Measurements from ENCODE around the gene TAF15.

The TAF15 gene

DNA sequence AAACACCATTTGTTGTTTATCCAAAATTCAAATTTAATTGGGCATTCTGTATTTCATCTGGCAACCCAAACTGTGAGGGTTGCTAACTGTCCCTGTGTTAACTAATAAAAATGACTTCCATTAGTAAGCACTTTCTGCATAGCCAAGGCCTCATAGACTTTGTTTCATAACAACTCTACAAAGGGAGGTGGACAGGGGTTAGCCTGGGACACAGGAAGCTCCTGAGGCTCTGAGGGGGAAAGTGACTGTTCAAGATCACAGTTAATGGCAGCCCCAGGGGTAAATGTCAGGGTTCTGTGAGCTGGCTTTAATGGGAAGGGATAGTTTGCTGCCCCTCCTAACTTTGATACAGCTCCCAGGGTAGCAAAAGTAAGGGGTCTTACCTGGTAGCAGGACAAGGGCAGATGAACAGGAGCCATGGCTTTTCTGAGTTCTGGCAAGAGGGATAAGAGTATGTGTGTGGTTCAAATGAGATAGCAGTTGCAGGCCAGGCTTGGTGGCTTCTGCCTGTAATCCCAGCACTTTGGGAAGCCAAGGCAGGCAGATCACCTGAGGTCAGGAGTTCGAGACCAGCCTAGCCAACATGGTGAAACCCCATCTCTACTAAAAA lies 57.2 kb downstream of the TAF15 start:
- Histone ChIP-seq H3K4me3 (ENCODE audit: low read depth, low read length) (no peak overlapping the region), H3K9me3 (ENCODE audit: control insufficient read depth, insufficient read depth, low read length) (no peaks in the 10 kb centered on the region), H3K9ac (ENCODE audit: low read depth, low read length) (no peak overlapping the region), H3K27me3 (ENCODE audit: control insufficient read depth, insufficient read depth, low read length) (no peaks in the 10 kb centered on the region), H3K36me3 (ENCODE audit: control insufficient read depth, insufficient read depth, low read length) (no peaks in the 10 kb centered on the region), H3K4me1 (ENCODE audit: control insufficient read depth, insufficient read depth, low read length) (no peaks in the 10 kb centered on the region)

DNA sequence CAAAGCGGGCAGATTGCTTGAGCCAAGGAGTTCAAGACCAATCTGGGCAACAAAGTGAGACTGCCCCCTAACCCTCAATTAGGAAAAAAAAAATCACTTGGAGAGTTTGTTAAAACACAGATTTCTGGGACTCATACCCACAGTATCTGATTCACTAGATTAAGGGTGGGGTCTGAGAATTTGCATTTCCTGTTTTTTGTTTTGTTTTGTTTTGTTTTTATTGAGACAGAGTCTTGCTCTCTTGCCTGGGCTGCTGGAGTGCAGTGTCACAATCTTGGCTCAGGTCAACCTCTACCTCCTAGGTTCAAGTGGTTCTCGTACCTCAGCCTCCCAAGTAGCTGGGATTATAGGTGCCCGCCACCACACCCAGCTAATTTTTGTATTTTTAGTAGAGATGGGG lies 58.3 kb downstream of the TAF15 start:
- Histone ChIP-seq H3K27me3 (ENCODE audit: control insufficient read depth, insufficient read depth, low read length) (no peaks in the 10 kb centered on the region), H3K9ac (ENCODE audit: low read depth, low read length) (no peak overlapping the region), H3K36me3 (ENCODE audit: control insufficient read depth, insufficient read depth, low read length) (no peaks in the 10 kb centered on the region), H3K9me3 (ENCODE audit: control insufficient read depth, insufficient read depth, low read length) (no peaks in the 10 kb centered on the region), H3K4me1 (ENCODE audit: control insufficient read depth, insufficient read depth, low read length) (no peaks in the 10 kb centered on the region), H3K4me3 (ENCODE audit: low read depth, low read length) (no peak overlapping the region)

DNA sequence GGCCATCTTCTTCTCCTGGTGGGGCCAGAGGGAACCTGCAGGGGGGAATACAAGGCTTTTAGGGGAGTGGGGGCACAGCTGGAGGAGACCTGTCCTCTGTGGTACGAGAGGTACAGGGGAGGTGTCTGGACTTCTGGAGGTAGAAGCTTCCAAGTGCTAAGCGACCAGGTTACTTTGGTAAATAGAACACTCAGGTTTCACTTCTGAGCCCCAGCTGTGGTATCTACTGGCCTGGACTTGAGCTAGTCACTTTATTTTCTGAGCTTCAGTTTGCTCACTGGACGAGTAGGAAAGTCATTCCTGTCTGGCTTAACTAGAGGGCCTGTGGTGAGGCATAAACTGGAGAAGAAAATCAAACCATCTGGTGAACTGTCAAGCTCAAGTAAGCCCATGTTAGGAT lies 59.5 kb downstream of the TAF15 start, which contains the start of gene HEATR9:
TSS of gene HEATR9 (minus strand) at position 155 of the 400 bp plus-strand sequence. CDS start at position 6, 149 bp downstream.
- Histone ChIP-seq H3K9ac (ENCODE audit: low read depth, low read length) (no peak within 1 kb of the TSS), H3K36me3 (ENCODE audit: control insufficient read depth, insufficient read depth, low read length) (no peaks in the 10 kb centered on the region), H3K4me1 (ENCODE audit: control insufficient read depth, insufficient read depth, low read length) (no peaks in the 10 kb centered on the region), H3K4me3 (ENCODE audit: low read depth, low read length) (no peak within 1 kb of the TSS), H3K27me3 (ENCODE audit: control insufficient read depth, insufficient read depth, low read length) (no peaks in the 10 kb centered on the region), H3K9me3 (ENCODE audit: control insufficient read depth, insufficient read depth, low read length) (no peaks in the 10 kb centered on the region)

DNA sequence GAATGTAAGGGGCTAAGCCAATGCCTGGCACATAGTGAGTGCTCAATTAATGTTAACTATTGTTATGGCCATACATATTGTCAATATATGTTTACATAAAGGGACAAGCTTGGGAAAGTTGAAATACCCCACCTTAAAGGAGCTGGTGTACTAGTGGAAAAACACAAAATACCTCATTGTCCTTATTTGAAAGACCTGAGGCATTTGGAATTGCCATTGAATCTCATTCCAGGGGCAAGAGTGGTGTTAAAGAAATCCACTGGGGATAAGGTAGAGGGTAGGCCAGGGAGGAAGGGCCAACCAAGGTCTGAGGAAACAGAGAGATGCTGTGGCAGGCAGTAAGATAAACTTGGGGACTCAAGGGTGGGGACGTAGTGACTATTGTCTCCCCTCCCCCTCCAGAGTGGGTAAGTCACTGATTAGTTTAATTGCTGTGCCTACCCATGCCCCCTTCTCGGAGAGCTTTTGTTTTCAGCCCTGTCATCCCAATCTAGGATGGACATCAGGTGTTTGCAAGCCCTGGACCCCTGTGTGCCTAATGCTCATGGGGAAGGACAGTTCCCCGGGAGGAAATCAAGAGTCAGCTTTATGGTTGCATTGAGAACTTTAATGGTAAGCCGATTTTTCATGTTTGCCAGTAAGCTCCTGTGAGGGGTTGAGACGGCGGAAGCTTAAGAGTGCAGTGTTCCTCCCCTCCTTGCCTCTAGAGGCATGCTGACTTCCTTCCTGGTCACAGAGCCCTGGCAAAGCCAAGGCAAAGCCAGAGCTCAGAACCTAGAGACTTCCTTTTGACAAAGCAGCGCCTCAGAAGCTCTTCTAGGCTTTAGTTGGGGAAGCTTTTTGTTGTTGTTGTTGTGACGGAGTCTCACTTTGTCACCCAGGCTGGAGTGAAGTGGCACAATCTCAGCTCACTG lies 61.9 kb downstream of the TAF15 start:
- Histone ChIP-seq H3K4me3 (ENCODE audit: low read depth, low read length) (no peak overlapping the region), H3K27me3 (ENCODE audit: control insufficient read depth, insufficient read depth, low read length) (no peaks in the 10 kb centered on the region), H3K9ac (ENCODE audit: low read depth, low read length) (no peak overlapping the region), H3K4me1 (ENCODE audit: control insufficient read depth, insufficient read depth, low read length) (no peaks in the 10 kb centered on the region), H3K36me3 (ENCODE audit: control insufficient read depth, insufficient read depth, low read length) (no peaks in the 10 kb centered on the region), H3K9me3 (ENCODE audit: control insufficient read depth, insufficient read depth, low read length) (no peaks in the 10 kb centered on the region)

DNA sequence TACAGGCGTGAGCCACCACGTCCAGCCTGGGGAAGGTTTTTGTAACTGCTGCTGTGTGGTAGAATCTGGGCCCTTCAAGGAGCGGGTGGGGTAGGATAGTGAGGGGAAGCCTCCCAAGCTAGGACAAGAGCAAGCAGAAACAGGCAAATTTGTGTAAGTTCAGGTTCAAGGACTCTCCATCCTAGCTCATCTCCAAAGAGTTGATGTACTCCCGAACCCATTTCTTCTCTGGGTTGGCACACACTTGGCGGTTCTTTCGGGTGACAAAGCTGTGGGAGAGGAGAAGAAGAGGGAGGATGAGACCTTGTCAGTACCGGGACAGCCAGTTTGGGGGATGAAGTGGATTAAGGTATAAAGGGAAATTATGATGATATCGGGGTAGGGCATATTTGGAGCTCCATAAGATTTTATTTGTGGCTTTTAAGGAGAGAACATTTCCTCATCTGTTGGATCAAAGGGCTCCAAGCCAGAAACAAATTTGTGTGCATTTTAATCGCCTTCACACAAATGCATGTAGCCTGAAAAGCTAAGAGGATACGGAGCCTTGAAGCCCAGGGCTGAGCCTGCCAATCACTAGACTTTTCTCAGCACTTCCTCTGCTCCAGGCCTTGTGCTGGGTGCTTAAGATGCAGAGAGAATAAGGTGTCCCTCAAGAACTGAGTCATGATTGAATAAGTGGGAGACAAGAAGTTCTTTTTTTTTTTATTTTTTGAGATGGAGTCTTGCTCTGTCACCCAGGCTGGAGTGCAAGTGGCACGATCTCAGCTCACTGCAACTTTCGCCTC lies 63.1 kb downstream of the TAF15 start:
- no peak overlapping the region for H3K4me3 ChIP-seq (ENCODE audit: low read depth, low read length)
- no peaks in the 10 kb centered on the region for H3K4me1 ChIP-seq (ENCODE audit: control insufficient read depth, insufficient read depth, low read length)
- no peaks in the 10 kb centered on the region for H3K27me3 ChIP-seq (ENCODE audit: control insufficient read depth, insufficient read depth, low read length)
- no peak overlapping the region for H3K9ac ChIP-seq (ENCODE audit: low read depth, low read length)
- H3K36me3 ChIP-seq (ENCODE audit: control insufficient read depth, insufficient read depth, low read length) = no peaks in the 10 kb centered on the region
- no peaks in the 10 kb centered on the region for H3K9me3 ChIP-seq (ENCODE audit: control insufficient read depth, insufficient read depth, low read length)

DNA sequence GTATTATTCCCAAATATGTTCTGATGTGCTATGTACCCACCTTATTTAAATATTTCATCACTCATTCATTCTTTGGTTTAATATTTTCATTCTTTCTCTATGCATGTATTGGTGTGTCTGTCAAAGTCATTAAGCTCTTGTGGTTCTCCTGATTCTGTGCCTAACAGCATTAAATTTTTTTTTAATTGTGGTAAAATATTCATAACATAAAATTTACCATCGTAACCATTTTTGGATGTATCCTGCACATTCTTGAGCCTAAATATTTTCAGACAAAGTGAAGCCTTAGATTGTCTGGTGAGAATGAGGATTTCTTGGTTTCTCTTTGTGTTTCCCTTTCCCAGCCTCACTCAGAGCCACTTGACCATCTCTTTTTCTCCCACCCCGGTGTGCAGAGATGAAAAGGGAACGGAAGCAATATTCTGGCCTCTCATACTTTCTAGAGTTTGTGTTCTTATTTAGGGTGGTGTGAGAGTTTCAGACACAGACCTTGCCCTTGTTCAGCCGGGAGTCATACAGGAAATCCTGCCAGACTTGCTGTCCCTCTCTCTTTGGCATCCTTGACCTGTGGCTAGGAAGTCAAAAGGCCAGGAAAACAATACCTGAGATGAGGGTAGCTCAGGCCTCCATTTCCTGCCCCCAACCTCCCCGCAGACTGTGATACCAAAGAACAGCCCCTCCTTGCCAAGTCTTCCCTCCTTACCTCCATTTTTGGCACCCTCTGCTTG lies 66.0 kb downstream of the TAF15 start:
- Histone ChIP-seq H3K9ac (ENCODE audit: low read depth, low read length) (no peak overlapping the region), H3K4me1 (ENCODE audit: control insufficient read depth, insufficient read depth, low read length) (no peaks in the 10 kb centered on the region)

DNA sequence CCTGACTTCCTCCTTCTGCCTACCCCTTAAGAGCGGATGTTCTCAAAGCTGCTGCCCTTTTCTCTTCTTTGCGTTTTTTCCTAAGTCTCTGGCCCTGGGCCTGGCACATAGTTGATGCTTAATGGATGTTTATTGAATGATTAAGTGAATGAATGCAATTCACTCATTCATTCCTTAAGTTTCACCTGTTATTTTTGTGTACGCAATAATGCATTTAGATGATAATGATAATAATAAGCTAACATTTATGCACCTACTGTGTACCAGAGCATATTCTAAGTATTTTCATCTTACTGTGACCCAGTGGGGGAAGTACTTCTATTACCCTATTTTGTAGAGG lies 66.5 kb downstream of the TAF15 start:
- H3K4me1 ChIP-seq (ENCODE audit: control insufficient read depth, insufficient read depth, low read length) = no peaks in the 10 kb centered on the region
- no peak overlapping the region for H3K9ac ChIP-seq (ENCODE audit: low read depth, low read length)
- no peaks in the 10 kb centered on the region for H3K9me3 ChIP-seq (ENCODE audit: control insufficient read depth, insufficient read depth, low read length)
- no peak overlapping the region for H3K4me3 ChIP-seq (ENCODE audit: low read depth, low read length)
- H3K36me3 ChIP-seq (ENCODE audit: control insufficient read depth, insufficient read depth, low read length) = no peaks in the 10 kb centered on the region
- no peaks in the 10 kb centered on the region for H3K27me3 ChIP-seq (ENCODE audit: control insufficient read depth, insufficient read depth, low read length)

More for the DNA sequence above, 66.0 kb downstream of the TAF15 start:
- no peaks in the 10 kb centered on the region for H3K27me3 ChIP-seq (ENCODE audit: control insufficient read depth, insufficient read depth, low read length)
- no peaks in the 10 kb centered on the region for H3K9me3 ChIP-seq (ENCODE audit: control insufficient read depth, insufficient read depth, low read length)
- no peaks in the 10 kb centered on the region for H3K36me3 ChIP-seq (ENCODE audit: control insufficient read depth, insufficient read depth, low read length)
- H3K4me3 ChIP-seq (ENCODE audit: low read depth, low read length) = no peak overlapping the region

DNA sequence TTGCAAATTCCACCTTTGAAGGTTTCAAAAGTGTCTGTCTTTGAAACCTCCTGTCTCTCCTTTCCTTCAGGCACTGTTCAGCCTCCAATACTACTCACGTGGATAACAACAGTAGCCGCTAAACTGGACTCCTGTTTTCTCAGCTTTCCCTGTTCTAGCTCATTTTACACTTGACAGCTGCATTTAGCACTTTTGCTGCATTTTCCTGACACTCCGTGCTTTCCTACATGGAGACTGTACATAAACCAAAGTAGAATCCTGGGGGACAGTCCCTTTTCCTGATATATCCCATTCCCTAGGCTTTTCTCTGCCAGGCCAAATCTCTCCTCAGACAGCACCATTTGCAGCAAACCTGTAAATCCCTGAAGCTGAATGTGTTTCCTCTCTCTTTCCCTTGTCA lies 67.2 kb downstream of the TAF15 start:
- H3K4me3 ChIP-seq (ENCODE audit: low read depth, low read length) = no peak overlapping the region
- no peaks in the 10 kb centered on the region for H3K27me3 ChIP-seq (ENCODE audit: control insufficient read depth, insufficient read depth, low read length)
- H3K9ac ChIP-seq (ENCODE audit: low read depth, low read length) = no peak overlapping the region
- no peaks in the 10 kb centered on the region for H3K36me3 ChIP-seq (ENCODE audit: control insufficient read depth, insufficient read depth, low read length)
- H3K4me1 ChIP-seq (ENCODE audit: control insufficient read depth, insufficient read depth, low read length) = no peaks in the 10 kb centered on the region
- H3K9me3 ChIP-seq (ENCODE audit: control insufficient read depth, insufficient read depth, low read length) = no peaks in the 10 kb centered on the region

DNA sequence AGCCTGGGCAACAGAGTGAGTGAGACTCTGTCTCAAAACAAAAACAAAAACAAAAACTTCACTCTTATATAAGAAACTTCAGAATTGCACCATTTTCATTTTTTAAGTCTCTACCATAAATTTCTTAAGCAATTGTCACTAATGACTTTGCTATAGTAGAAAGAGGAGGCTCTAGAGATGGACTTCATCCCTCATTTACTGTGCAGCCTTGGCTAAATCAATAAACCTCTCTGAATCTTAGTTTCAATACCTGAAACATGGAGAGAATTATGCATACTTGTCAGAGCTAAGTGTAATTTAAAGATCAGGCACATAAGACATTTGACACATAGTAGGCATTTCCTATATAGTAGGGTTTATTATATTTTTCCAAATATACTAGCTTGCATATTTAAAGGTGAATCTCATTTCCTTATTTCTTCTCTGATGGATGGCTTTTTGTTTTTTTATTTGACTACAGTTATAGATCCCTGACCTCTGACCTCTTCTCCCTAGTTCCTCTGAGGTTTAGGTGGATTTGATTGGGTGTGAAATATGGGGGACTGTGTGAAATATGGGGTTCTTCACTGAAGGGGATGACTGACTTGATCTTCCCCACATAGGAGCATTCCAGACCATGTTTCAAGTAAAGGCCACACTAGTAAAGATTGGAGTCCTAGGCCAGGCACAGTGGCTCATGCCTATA lies 68.2 kb downstream of the TAF15 start:
- Histone ChIP-seq H3K27me3 (ENCODE audit: control insufficient read depth, insufficient read depth, low read length) (no peaks in the 10 kb centered on the region), H3K36me3 (ENCODE audit: control insufficient read depth, insufficient read depth, low read length) (no peaks in the 10 kb centered on the region), H3K9me3 (ENCODE audit: control insufficient read depth, insufficient read depth, low read length) (no peaks in the 10 kb centered on the region), H3K4me3 (ENCODE audit: low read depth, low read length) (no peak overlapping the region), H3K9ac (ENCODE audit: low read depth, low read length) (no peak overlapping the region), H3K4me1 (ENCODE audit: control insufficient read depth, insufficient read depth, low read length) (no peaks in the 10 kb centered on the region)

DNA sequence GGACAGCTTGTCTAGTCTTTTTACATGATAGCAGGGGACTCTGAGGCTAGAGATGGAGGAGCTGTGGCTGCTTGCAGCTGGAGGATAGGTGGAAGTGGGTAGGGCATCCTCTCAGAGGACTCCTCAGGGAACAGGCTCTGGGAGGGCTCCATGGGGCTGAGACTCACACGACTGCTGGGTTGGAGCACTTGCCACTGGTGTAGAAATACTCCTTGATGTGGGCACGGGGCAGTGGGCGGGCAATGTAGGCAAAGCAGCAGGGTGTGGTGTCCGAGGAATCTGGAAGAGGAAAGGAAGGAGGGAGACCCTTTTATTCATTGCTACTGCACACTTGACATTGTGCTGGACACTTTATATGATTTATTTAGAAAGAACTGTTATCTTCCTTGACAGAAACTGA lies 69.1 kb downstream of the TAF15 start:
- Histone ChIP-seq H3K9ac (ENCODE audit: low read depth, low read length) (no peak overlapping the region), H3K36me3 (ENCODE audit: control insufficient read depth, insufficient read depth, low read length) (no peaks in the 10 kb centered on the region), H3K27me3 (ENCODE audit: control insufficient read depth, insufficient read depth, low read length) (no peaks in the 10 kb centered on the region), H3K9me3 (ENCODE audit: control insufficient read depth, insufficient read depth, low read length) (no peaks in the 10 kb centered on the region), H3K4me3 (ENCODE audit: low read depth, low read length) (no peak overlapping the region), H3K4me1 (ENCODE audit: control insufficient read depth, insufficient read depth, low read length) (no peaks in the 10 kb centered on the region)

Data from iPS-15b (cell line).